Loucy (cell line): Measurements from ENCODE around the gene PRUNE2.

ENCODE experiments used
- EZH2phosphoT487 ChIP-seq: fragments of 200-600 bp; IDR thresholded peaks from 2 replicates; pipeline ENCODE4 v1.6.1; 2018; ENCODE audit warnings: antibody characterized with exemption, mild to moderate bottlenecking, moderate library complexity, borderline replicate concordance
- TF ChIP-seq, protein P1 (sequence below): fragments of 200-600 bp; sonication (generic); conservative IDR thresholded peaks from 2 replicates; pipeline ENCODE4 v1.5.1; 2014; ENCODE audit warnings: mild to moderate bottlenecking, antibody characterized with exemption, low read length

- TF ChIP-seq, protein P1, sequence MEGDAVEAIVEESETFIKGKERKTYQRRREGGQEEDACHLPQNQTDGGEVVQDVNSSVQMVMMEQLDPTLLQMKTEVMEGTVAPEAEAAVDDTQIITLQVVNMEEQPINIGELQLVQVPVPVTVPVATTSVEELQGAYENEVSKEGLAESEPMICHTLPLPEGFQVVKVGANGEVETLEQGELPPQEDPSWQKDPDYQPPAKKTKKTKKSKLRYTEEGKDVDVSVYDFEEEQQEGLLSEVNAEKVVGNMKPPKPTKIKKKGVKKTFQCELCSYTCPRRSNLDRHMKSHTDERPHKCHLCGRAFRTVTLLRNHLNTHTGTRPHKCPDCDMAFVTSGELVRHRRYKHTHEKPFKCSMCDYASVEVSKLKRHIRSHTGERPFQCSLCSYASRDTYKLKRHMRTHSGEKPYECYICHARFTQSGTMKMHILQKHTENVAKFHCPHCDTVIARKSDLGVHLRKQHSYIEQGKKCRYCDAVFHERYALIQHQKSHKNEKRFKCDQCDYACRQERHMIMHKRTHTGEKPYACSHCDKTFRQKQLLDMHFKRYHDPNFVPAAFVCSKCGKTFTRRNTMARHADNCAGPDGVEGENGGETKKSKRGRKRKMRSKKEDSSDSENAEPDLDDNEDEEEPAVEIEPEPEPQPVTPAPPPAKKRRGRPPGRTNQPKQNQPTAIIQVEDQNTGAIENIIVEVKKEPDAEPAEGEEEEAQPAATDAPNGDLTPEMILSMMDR: no peak
- TF ChIP-seq EZH2phosphoT487: no peak
These were observed 87.6 kb downstream of the PRUNE2 start for GRCh38 chr9:76818271-76818670.
